Chondrocyte (in vitro differentiated cells): ENCODE data around the gene TMEM74B. TPM values are rescaled to one million over a fixed set of nuclear protein-coding genes. Genes with fewer than 3 reads are reported as not detected.

Experiments used
- DNase-seq: peaks from one replicate; pipeline ENCODE4 v3.0.0; 2021; ENCODE audit warnings: mixed read lengths, low spot score
- H3K27ac Mint-ChIP-seq: one replicate; pipeline ENCODE4 v1.8.0; 2021; ENCODE audit warnings: mild to moderate bottlenecking, moderate library complexity, mixed read lengths; ENCODE audit not compliant: unreplicated experiment
- H3K27me3 Mint-ChIP-seq: 2 replicates; pipeline ENCODE4 v1.8.0; 2021; ENCODE audit warnings: low read depth, mixed read lengths
- H3K36me3 Mint-ChIP-seq: 2 replicates; pipeline ENCODE4 v1.8.0; 2021; ENCODE audit warnings: low read depth, mixed read lengths
- H3K4me1 Mint-ChIP-seq: 2 replicates; pipeline ENCODE4 v1.8.0; 2021; ENCODE audit warnings: low read depth, mild to moderate bottlenecking, mixed read lengths
- H3K4me3 Mint-ChIP-seq: one replicate; pipeline ENCODE4 v1.8.0; 2021; ENCODE audit warnings: mild to moderate bottlenecking, moderate library complexity, mixed read lengths; ENCODE audit not compliant: unreplicated experiment
- H3K9me3 Mint-ChIP-seq: 2 replicates; pipeline ENCODE4 v1.8.0; 2021; ENCODE audit warnings: low read depth, mixed read lengths
- CTCF ChIP-seq: fragments of 200-600 bp; sonication (generic); IDR thresholded peaks from 2 replicates; pipeline ENCODE4 v1.5.0; 2021; ENCODE audit warnings: antibody characterized with exemption, mild to moderate bottlenecking, moderate library complexity
- total RNA-seq: library from RNA; stranded (reverse); gene quantifications from 3 replicates; pipeline ENCODE4 v1.2.1, GENCODE V29; 2021

The TMEM74B gene
- total RNA-seq, 1 donor from 2014 or later, result 0.65 TPM

DNA sequence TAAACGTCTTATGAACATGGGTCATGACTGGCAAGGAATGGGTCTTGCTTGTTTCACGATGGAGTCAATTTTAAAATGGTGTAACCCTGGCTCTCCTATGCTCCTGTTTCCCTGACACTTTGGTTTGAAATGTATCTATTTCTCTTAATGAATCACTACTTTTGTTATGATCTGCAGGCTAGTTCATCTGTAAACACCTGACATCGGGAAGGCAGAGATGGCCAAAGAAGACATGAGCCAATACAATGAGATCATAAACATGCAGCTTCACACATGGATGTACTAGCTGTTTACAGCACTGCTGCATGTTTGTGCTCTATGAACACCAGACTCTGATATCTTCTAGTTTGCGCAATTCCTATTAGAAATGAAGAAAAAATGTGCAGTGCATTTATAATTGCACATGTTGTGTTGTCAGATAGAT lies 30.1 kb upstream of the TMEM74B start:
- no peak for DNase-seq
- Mint-ChIP-seq H3K9me3 (no peaks in the 10 kb centered on the region), H3K27me3 (peaks cover 58% of the 10 kb centered on the region), H3K4me3 (no peak overlapping the region), H3K36me3 (peaks cover 3% of the 10 kb centered on the region), H3K4me1 (peaks cover 4% of the 10 kb centered on the region), H3K27ac (no peak overlapping the region)
- TF ChIP-seq CTCF, result no peak

DNA sequence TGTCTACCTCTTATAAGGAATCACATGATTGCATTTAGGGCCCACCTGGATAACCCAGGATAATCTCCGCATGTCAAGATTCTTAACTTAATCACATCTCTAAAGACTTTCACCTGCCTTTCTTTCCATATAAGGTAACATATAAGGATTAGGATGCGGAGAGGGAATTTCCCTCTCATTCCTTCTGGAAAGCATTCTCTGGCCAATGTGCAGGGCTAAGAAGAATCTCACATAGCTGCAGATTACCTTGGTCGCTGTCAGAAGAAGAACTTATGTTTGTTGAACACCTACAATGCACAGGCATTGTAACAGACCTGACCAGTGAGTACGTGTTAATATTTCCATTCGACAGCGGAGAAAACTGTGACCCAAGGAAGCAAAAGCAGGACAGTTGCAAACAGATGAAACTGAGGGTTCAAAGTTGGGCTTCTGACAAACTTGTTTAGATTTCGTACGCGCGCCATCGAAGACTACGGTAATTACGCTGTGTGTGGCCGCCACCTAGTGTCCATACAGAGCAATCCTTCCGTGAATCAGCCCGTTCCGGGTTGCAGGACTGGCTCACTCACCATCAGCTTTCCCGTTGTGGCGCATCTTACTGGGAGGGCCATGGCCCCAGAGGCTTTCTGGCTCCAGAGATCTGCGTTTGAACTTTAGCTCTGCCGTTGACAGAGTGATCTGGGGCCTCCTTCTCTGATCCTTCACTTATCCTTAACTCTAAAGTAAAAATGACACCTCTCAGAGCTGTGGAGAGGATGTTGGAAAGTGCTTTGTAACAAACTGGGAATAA lies 28.0 kb upstream of the TMEM74B start:
- TF ChIP-seq CTCF, result peak; percentile 88
- Mint-ChIP-seq H3K27ac (no peak overlapping the region), H3K36me3 (peaks cover under 1% of the 10 kb centered on the region), H3K4me1 (peaks cover 4% of the 10 kb centered on the region), H3K27me3 (peaks cover 58% of the 10 kb centered on the region), H3K9me3 (no peaks in the 10 kb centered on the region), H3K4me3 (no peak overlapping the region)
- DNase-seq, result no peak

GRCh38 chr20:1212023-1212422 lies 27.2 kb upstream of the TMEM74B start:
- no peak for TF ChIP-seq CTCF
- no peak overlapping the region for H3K4me3 Mint-ChIP-seq
- peaks cover 4% of the 10 kb centered on the region for H3K4me1 Mint-ChIP-seq
- no peaks in the 10 kb centered on the region for H3K36me3 Mint-ChIP-seq
- no peaks in the 10 kb centered on the region for H3K9me3 Mint-ChIP-seq
- peaks cover 59% of the 10 kb centered on the region for H3K27me3 Mint-ChIP-seq
- H3K27ac Mint-ChIP-seq, result no peak overlapping the region
- DNase-seq, result no peak

DNA sequence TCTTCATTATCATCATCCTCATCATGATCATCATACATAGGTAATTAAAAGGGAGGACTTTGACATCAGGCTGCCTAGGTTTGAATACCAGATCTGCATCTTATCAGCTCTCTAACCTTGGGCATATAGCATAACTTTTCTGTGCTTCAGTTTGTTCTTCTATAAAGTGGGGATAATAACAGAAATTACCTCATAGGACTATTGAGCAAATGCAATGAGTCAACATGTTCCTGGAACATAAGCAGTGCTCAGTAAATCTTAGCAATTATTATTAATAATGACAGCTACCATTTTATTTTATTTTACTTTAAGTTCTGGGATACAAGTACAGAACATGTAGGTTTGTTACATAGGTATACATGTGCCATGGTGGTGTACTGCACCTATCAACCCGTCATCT lies 25.7 kb upstream of the TMEM74B start:
- Mint-ChIP-seq H3K27me3 (peaks cover 56% of the 10 kb centered on the region), H3K9me3 (no peaks in the 10 kb centered on the region), H3K4me1 (peaks cover 4% of the 10 kb centered on the region), H3K4me3 (no peak overlapping the region), H3K27ac (no peak overlapping the region), H3K36me3 (no peaks in the 10 kb centered on the region)
- no peak for DNase-seq
- no peak for TF ChIP-seq CTCF

- Mint-ChIP-seq H3K4me3 (no peak overlapping the region), H3K27me3 (peaks cover 49% of the 10 kb centered on the region), H3K4me1 (peaks cover 4% of the 10 kb centered on the region), H3K36me3 (no peaks in the 10 kb centered on the region), H3K27ac (no peak overlapping the region), H3K9me3 (no peaks in the 10 kb centered on the region)
- DNase-seq, result no peak
- peak; percentile 58 for TF ChIP-seq CTCF
These were observed 24.9 kb upstream of the TMEM74B start for GRCh38 chr20:1209447-1210387.
